Measurements from ENCODE around the gene RABL3.
"Not testable (repeated sequence)": the region's sequence is repeated elsewhere in the genome, so short reads cannot be mapped to it uniquely, and the experiment has no call there.

Gene RABL3

DNA sequence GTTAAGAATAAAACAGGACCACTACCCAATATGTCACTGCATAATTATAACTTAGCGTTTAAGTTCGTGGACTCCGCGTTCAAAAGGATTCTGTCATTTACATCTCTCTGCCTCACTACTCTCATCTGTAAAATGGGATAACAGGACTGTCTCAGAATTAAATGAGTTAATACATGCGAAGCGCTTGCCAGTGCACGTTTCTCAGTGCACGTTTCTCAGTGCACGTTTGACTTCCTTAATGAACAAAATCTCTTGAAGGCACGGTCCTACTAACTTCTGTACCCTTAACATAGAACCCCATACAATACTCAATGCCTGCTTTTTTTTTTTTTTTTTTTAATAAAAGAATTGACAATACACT, 499 bp downstream of the RABL3 start:
- Histone ChIP-seq H3K27ac (peak overlapping the region; percentile 97), H3K27me3 (ENCODE audit: insufficient read depth, low read depth) (no peaks in the 10 kb centered on the region), H3K4me1 (ENCODE audit: low read depth, poor library complexity, severe bottlenecking) (peaks cover 6% of the 10 kb centered on the region), H2AFZ (ENCODE audit: low read depth) (peak overlapping the region; percentile 97), H3K36me3 (ENCODE audit: insufficient read depth) (no peaks in the 10 kb centered on the region), H3K4me2 (peak overlapping the region; percentile 93), H3K9ac (peak overlapping the region; percentile 94), H3K79me2 (ENCODE audit: insufficient read depth, low read depth) (peaks cover 38% of the 10 kb centered on the region; the same call in 1 of the 2 replicates), H3K4me3 (IDR thresholded peaks at IDR 0.05; ENCODE audit: insufficient read depth, low read depth, low read length) (peak overlapping the region; percentile 72), H4K20me1 (ENCODE audit: insufficient read depth) (no peaks in the 10 kb centered on the region)
- TF ChIP-seq, protein P1, sequence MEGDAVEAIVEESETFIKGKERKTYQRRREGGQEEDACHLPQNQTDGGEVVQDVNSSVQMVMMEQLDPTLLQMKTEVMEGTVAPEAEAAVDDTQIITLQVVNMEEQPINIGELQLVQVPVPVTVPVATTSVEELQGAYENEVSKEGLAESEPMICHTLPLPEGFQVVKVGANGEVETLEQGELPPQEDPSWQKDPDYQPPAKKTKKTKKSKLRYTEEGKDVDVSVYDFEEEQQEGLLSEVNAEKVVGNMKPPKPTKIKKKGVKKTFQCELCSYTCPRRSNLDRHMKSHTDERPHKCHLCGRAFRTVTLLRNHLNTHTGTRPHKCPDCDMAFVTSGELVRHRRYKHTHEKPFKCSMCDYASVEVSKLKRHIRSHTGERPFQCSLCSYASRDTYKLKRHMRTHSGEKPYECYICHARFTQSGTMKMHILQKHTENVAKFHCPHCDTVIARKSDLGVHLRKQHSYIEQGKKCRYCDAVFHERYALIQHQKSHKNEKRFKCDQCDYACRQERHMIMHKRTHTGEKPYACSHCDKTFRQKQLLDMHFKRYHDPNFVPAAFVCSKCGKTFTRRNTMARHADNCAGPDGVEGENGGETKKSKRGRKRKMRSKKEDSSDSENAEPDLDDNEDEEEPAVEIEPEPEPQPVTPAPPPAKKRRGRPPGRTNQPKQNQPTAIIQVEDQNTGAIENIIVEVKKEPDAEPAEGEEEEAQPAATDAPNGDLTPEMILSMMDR (conservative IDR thresholded peaks at IDR 0.05; ENCODE audit: low read depth, low read length), result no peak

DNA sequence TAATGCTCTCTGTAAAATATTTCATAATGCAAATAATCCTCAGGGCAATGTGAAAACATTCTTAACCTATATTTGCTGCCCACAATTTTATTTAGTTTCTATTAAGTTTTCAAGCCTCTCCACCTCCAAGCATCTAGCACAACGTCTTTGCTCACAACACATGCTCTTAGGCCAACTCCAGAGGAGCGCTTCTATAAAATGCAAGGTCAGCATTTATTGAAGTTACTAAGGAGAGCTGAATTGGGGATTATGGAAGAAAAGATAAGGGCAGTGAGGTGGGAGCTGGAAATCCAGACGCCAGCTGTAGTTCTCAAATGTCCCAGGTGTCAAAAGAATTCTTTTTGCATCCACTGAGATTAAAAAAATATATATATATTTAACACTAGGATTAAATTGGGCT, 996 bp downstream of the RABL3 start:
- TF ChIP-seq, protein P1 (conservative IDR thresholded peaks at IDR 0.05; ENCODE audit: low read depth, low read length), result no peak
- H2AFZ ChIP-seq (ENCODE audit: low read depth), result peak overlapping the region; percentile 97; the same call in 1 of the 2 replicates
- H3K79me2 ChIP-seq (ENCODE audit: insufficient read depth, low read depth), result peaks cover 33% of the 10 kb centered on the region; the same call in 1 of the 2 replicates

DNA sequence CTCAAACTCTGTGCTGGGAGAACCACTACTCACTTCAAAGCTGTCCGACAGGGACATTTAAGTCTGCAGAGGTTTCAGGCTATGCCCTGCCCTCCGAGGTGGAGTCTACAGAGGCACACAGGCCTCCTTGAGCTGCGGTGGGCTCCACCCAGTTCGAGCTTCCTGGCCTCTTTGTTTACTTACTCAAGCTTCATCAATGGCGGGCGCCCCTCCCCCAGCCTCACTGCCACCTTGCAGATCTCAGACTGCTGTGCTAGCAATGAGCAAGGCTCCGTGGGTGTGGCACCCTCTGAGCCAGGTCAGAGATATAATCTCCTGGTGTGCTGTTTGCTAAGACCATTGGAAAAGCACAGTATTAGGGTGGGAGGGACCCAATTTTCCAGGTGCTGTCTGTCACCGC, 4.3 kb downstream of the RABL3 start:
- not testable (repeated sequence) for H3K4me3 ChIP-seq (IDR thresholded peaks at IDR 0.05; ENCODE audit: insufficient read depth, low read depth, low read length); H3K4me2 ChIP-seq; H3K9ac ChIP-seq; H3K79me2 ChIP-seq (ENCODE audit: insufficient read depth, low read depth); H3K36me3 ChIP-seq (ENCODE audit: insufficient read depth); H4K20me1 ChIP-seq (ENCODE audit: insufficient read depth); H3K4me1 ChIP-seq (ENCODE audit: low read depth, poor library complexity, severe bottlenecking); H2AFZ ChIP-seq (ENCODE audit: low read depth); H3K27ac ChIP-seq; H3K27me3 ChIP-seq (ENCODE audit: insufficient read depth, low read depth)

More for the DNA sequence above, 996 bp downstream of the RABL3 start:
- Histone ChIP-seq H3K27me3 (ENCODE audit: insufficient read depth, low read depth) (no peaks in the 10 kb centered on the region), H4K20me1 (ENCODE audit: insufficient read depth) (no peaks in the 10 kb centered on the region), H3K4me3 (IDR thresholded peaks at IDR 0.05; ENCODE audit: insufficient read depth, low read depth, low read length) (no peak overlapping the region), H3K36me3 (ENCODE audit: insufficient read depth) (no peaks in the 10 kb centered on the region), H3K9ac (peak overlapping the region; percentile 94; the same call in 1 of the 2 replicates), H3K4me1 (ENCODE audit: low read depth, poor library complexity, severe bottlenecking) (peaks cover 6% of the 10 kb centered on the region), H3K27ac (peak overlapping the region; percentile 97), H3K4me2 (peak overlapping the region; percentile 93)

DNA sequence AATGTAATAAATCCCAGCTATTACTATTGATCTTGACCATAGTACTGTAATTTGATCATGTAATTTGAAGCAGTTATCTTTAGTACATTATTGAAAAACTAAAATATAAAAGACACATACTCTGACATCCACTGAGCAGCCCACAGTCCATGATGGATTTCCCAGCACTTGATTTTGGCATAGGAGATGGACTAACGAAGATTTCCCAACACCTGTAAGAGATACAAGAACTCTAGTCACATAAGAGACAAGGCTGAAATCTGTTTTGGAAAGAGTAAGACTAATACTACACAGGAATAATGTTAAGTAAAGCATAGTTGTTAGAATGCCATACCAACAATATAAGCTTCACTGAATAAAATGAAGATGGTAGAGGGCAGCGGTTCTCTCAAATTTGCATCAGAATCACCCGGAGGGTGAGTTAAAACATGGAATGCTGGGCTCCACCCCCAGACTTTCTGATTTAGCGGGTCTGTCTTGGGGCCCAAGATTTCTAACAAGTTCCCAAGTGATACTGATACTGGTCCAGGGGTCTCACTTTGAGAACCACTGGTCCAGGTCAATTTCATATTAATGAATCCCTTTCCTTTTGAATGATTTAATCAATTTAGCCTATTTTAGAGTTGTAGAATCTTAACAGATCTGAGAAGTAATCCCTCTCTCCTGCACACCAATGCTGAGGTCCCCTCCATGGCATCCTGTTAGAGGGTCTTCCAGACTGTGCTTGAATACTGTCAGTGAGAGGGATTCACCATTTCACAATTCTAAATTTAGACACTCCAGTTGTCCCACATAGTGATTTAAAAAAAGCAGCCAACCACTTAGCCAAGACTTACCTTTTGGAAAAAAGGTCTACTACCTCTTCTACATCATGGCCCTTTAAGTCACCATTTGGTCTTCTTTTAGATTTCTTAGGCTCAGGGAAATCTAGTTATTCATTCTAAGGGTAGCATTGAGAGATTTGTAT, 11.5 kb downstream of the RABL3 start:
- no peaks in the 10 kb centered on the region for H3K4me1 ChIP-seq (ENCODE audit: low read depth, poor library complexity, severe bottlenecking)
- H3K79me2 ChIP-seq (ENCODE audit: insufficient read depth, low read depth), result no peaks in the 10 kb centered on the region
- H4K20me1 ChIP-seq (ENCODE audit: insufficient read depth), result no peaks in the 10 kb centered on the region
- H2AFZ ChIP-seq (ENCODE audit: low read depth), result no peak overlapping the region
- no peaks in the 10 kb centered on the region for H3K27me3 ChIP-seq (ENCODE audit: insufficient read depth, low read depth)
- TF ChIP-seq, protein P1 (conservative IDR thresholded peaks at IDR 0.05; ENCODE audit: low read depth, low read length), result no peak
- no peaks in the 10 kb centered on the region for H3K36me3 ChIP-seq (ENCODE audit: insufficient read depth)
- H3K4me3 ChIP-seq (IDR thresholded peaks at IDR 0.05; ENCODE audit: insufficient read depth, low read depth, low read length), result no peak overlapping the region
- no peak overlapping the region for H3K27ac ChIP-seq
- H3K9ac ChIP-seq, result no peak overlapping the region
- no peak overlapping the region for H3K4me2 ChIP-seq

DNA sequence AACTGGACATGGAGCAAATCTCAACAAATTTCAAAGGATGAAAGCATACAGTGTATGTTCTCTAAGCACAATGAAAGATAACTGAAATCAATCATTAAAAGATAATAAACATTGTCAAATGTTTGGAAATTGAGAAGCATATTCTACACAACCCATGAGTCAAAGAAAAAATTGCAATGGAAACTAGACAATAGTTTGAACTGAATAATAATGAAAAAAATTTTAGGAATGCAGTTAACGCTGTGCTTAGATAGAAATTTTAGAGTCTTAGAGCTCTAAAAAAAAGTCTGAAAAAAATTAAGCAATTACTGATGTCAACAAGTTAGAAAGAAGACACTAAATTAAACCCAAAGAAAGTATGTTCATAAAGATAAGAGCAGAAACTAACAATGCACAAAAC, 15.5 kb downstream of the RABL3 start:
- no peak overlapping the region for H2AFZ ChIP-seq (ENCODE audit: low read depth)
- TF ChIP-seq, protein P1 (conservative IDR thresholded peaks at IDR 0.05; ENCODE audit: low read depth, low read length), result no peak
- no peaks in the 10 kb centered on the region for H4K20me1 ChIP-seq (ENCODE audit: insufficient read depth)
- H3K9ac ChIP-seq, result no peak overlapping the region
- no peak overlapping the region for H3K4me2 ChIP-seq
- H3K4me1 ChIP-seq (ENCODE audit: low read depth, poor library complexity, severe bottlenecking), result no peaks in the 10 kb centered on the region
- H3K36me3 ChIP-seq (ENCODE audit: insufficient read depth), result no peaks in the 10 kb centered on the region
- H3K27me3 ChIP-seq (ENCODE audit: insufficient read depth, low read depth), result no peaks in the 10 kb centered on the region
- no peaks in the 10 kb centered on the region for H3K79me2 ChIP-seq (ENCODE audit: insufficient read depth, low read depth)
- no peak overlapping the region for H3K27ac ChIP-seq
- no peak overlapping the region for H3K4me3 ChIP-seq (IDR thresholded peaks at IDR 0.05; ENCODE audit: insufficient read depth, low read depth, low read length)

DNA sequence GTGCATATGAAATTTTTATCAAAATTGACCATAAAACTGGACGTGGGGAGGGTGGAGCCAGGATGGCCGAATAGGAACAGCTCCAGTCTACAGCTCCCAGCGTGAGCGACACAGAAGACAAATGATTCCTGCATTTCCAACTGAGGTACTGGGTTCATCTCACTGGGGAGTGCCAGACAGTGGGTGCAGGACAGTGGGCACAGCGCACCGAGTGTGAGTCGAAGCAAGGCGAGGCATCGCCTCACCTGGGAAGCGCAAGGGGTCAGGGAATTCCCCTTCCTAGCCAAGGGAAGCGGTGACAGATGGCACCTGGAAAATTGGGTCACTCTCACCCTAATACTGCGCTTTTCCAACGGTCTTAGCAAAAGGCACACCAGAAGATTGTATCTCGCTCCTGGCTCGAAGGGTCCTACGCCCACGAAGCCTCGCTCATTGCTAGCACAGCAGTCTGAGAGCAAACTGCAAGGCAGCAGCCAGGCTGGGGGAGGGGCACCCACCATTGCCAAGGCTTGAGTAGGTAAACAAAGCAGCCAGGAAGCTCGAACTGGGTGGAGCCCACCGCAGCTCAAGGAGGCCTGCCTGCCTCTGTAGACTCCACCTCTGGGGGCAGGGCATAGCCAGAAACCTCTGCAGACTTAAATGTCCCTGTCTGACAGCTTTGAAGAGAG, 23.0 kb downstream of the RABL3 start:
- Histone ChIP-seq H3K4me2 (peak overlapping the region; percentile 31), H3K9ac (peak overlapping the region; percentile 64; the same call in 1 of the 2 replicates), H3K4me1 (ENCODE audit: low read depth, poor library complexity, severe bottlenecking) (peaks cover 15% of the 10 kb centered on the region), H3K27ac (peak overlapping the region; percentile 50), H2AFZ (ENCODE audit: low read depth) (peak overlapping the region; percentile 76)
- H3K36me3 ChIP-seq (ENCODE audit: insufficient read depth); H3K4me3 ChIP-seq (IDR thresholded peaks at IDR 0.05; ENCODE audit: insufficient read depth, low read depth, low read length); H3K27me3 ChIP-seq (ENCODE audit: insufficient read depth, low read depth); H4K20me1 ChIP-seq (ENCODE audit: insufficient read depth); H3K79me2 ChIP-seq (ENCODE audit: insufficient read depth, low read depth): not testable (repeated sequence)
